Panc1 (cell line): ENCODE measurements around the gene TMEM131. TPM values are rescaled to one million over a fixed set of nuclear protein-coding genes. Genes with fewer than 3 reads are reported as not detected.

Experiments
- ATAC-seq: fragments of 200-7000 bp; cut with Tn5 transposase; 2 replicates; pipeline ENCODE4 v1.9.1; 2020; ENCODE audit warnings: mild to moderate bottlenecking, moderate library complexity
- BruUV-seq: library from RNA; stranded (reverse); fragments of 400-500 nt; replicated peaks from 2 replicates; lab custom pipeline; 2021; lab: Mats Ljungman, UMichigan
- CTCF ChIA-PET: fragments of 300-600 bp; sonication (Branson Sonifier 250); formaldehyde crosslinking; loops from one replicate; lab custom pipeline; 2022; ENCODE audit warnings: antibody characterized with exemption; lab: Charles Lee
- POLR2A ChIA-PET: fragments of 300-600 bp; sonication (Branson Sonifier 250); formaldehyde crosslinking; loops from one replicate; lab custom pipeline; 2022; ENCODE audit warnings: antibody characterized with exemption; lab: Charles Lee
- DNase-seq: peaks from one replicate; pipeline ENCODE4 v3.0.0-alpha.2; 2010; ENCODE audit warnings: low read depth, low spot score
- H3K27ac ChIP-seq: 2 replicates; pipeline ENCODE4 v1.5.1; 2011; ENCODE audit warnings: mild to moderate bottlenecking, low read length, inconsistent platforms
- H3K27me3 ChIP-seq: fragments of 200-500 bp; sonication (Bioruptor generic); 2 replicates; pipeline ENCODE4 v1.6.0; 2014; ENCODE audit warnings: low read length, inconsistent platforms; ENCODE audit not compliant: control insufficient read depth, insufficient read depth
- H3K36me3 ChIP-seq: fragments of 200-500 bp; sonication (Bioruptor generic); 2 replicates; pipeline ENCODE4 v1.5.1; 2014; ENCODE audit warnings: inconsistent platforms, mild to moderate bottlenecking, low read length, moderate library complexity; ENCODE audit not compliant: control insufficient read depth, insufficient read depth
- H3K4me1 ChIP-seq: 2 replicates; pipeline ENCODE4 v1.5.1; 2011; ENCODE audit warnings: inconsistent platforms, mild to moderate bottlenecking, low read length, moderate library complexity; ENCODE audit not compliant: control insufficient read depth, insufficient read depth
- H3K4me3 ChIP-seq, 2 experiments: 2 replicates each; pipeline ENCODE4 v1.5.1; 2011 to 2012; ENCODE audit warnings: low read depth in 2 of 2, low read length in 2 of 2, mild to moderate bottlenecking in 2 of 2, inconsistent platforms in 1 of 2, moderate library complexity in 1 of 2
- H3K9me3 ChIP-seq: fragments of 200-500 bp; sonication (Bioruptor generic); 2 replicates; pipeline ENCODE4 v1.5.1; 2014; ENCODE audit warnings: low read depth, mild to moderate bottlenecking, inconsistent platforms, low read length, moderate library complexity; ENCODE audit not compliant: control insufficient read depth, insufficient read depth
- CTCF ChIP-seq: fragments of 450-650 bp; IDR thresholded peaks from 2 replicates; pipeline ENCODE4 v1.5.1; 2017; ENCODE audit warnings: mild to moderate bottlenecking
- POLR2AphosphoS5 ChIP-seq: IDR thresholded peaks from 2 replicates; pipeline ENCODE4 v1.6.1; 2012; ENCODE audit warnings: mild to moderate bottlenecking, low read depth, low read length, moderate library complexity
- REST ChIP-seq, 2 experiments: IDR thresholded peaks; 2 replicates each; pipeline ENCODE4 v1.6.1; 2011 to 2012; ENCODE audit warnings: low read depth in 2 of 2, control low read depth in 1 of 2, low read length in 1 of 2, mild to moderate bottlenecking in 1 of 2, moderate library complexity in 1 of 2; ENCODE audit not compliant: insufficient read depth in 1 of 2
- SIN3A ChIP-seq: IDR thresholded peaks from 2 replicates; pipeline ENCODE4 v1.6.1; 2012; ENCODE audit warnings: low read depth, mild to moderate bottlenecking, low read length, moderate library complexity, borderline replicate concordance; ENCODE audit not compliant: insufficient read depth
- TCF7L2 ChIP-seq: IDR thresholded peaks from 2 replicates; pipeline ENCODE4 v1.6.1; 2011; ENCODE audit warnings: mild to moderate bottlenecking, low read depth, low read length, inconsistent platforms
- in situ Hi-C: cut with HindIII; loops from 2 replicates; pipeline ENCODE4 v1.10.0; 2016; ENCODE audit warnings: low sequenced_read_pairs, low pct_unique_long_range_greater_than_20kb
- intact Hi-C: fragments of 100-400 bp; cut with micrococcal nuclease; formaldehyde crosslinking; loops from one replicate; pipeline ENCODE4 v1.10.0; 2022; ENCODE audit not compliant: unreplicated experiment
- total RNA-seq: library from RNA; stranded (reverse); gene quantifications from one replicate; pipeline ENCODE4 v1.2.1, GENCODE V29; 2021; ENCODE audit not compliant: unreplicated experiment

The TMEM131 gene
- total RNA-seq, 1 experiment from 2014 or later: 43.4 TPM

GRCh38 chr2:97798416-97798815, 197.3 kb downstream of the TMEM131 start:
- no peak overlapping the region for H3K4me3 ChIP-seq
- CTCF ChIA-PET: no interaction called here
- H3K27me3 ChIP-seq: no peaks in the 10 kb centered on the region
- in situ Hi-C loops: no loop called here
- no peak for ATAC-seq
- intact Hi-C loops: no loop called here
- DNase-seq: no peak
- POLR2A ChIA-PET: no interaction called here
- H3K27ac ChIP-seq: no peak overlapping the region
- H3K4me1 ChIP-seq: no peaks in the 10 kb centered on the region
- no peaks in the 10 kb centered on the region for H3K9me3 ChIP-seq
- no TSS peak for BruUV-seq
- TF ChIP-seq SIN3A (no peak), POLR2AphosphoS5 (no peak), REST (IDR thresholded peaks at IDR 0.05; ENCODE audit: insufficient read depth in 1 of 2, low read depth in 2 of 2, low read length in 1 of 2) (no peak), TCF7L2 (no peak), CTCF (no peak)
- H3K36me3 ChIP-seq: peaks cover 17% of the 10 kb centered on the region

- ATAC-seq (no peak), DNase-seq (no peak)
- Histone ChIP-seq H3K9me3 (no peaks in the 10 kb centered on the region), H3K36me3 (peaks cover 12% of the 10 kb centered on the region), H3K27ac (no peak overlapping the region), H3K4me3 (no peak overlapping the region), H3K4me1 (no peaks in the 10 kb centered on the region), H3K27me3 (no peaks in the 10 kb centered on the region)
- intact Hi-C loops (loop anchor here (1.0 kb wide), 1 partner anchor 27 kb away; no protein-coding TSS in a partner anchor), in situ Hi-C loops (no loop called here)
- no TSS peak for BruUV-seq
- POLR2A ChIA-PET: no interaction called here
- TF ChIP-seq TCF7L2 (no peak), CTCF (no peak), SIN3A (no peak), POLR2AphosphoS5 (no peak), REST (IDR thresholded peaks at IDR 0.05; ENCODE audit: insufficient read depth in 1 of 2, low read depth in 2 of 2, low read length in 1 of 2) (no peak)
- CTCF ChIA-PET: no interaction called here
Measured at GRCh38 chr2:97797355-97797754, 198.4 kb downstream of the TMEM131 start.
